Ecto neural progenitor cell (in vitro differentiated cells): ENCODE results near the gene FRMD4A.
A peak's percentile ranks its signal among the peaks of the same experiment; 100 is the strongest.

ENCODE experiments used
- DNase-seq: peaks from one replicate; pipeline ENCODE4 v3.0.0-alpha.2; 2018; ENCODE audit warnings: low spot score

Gene FRMD4A

DNA sequence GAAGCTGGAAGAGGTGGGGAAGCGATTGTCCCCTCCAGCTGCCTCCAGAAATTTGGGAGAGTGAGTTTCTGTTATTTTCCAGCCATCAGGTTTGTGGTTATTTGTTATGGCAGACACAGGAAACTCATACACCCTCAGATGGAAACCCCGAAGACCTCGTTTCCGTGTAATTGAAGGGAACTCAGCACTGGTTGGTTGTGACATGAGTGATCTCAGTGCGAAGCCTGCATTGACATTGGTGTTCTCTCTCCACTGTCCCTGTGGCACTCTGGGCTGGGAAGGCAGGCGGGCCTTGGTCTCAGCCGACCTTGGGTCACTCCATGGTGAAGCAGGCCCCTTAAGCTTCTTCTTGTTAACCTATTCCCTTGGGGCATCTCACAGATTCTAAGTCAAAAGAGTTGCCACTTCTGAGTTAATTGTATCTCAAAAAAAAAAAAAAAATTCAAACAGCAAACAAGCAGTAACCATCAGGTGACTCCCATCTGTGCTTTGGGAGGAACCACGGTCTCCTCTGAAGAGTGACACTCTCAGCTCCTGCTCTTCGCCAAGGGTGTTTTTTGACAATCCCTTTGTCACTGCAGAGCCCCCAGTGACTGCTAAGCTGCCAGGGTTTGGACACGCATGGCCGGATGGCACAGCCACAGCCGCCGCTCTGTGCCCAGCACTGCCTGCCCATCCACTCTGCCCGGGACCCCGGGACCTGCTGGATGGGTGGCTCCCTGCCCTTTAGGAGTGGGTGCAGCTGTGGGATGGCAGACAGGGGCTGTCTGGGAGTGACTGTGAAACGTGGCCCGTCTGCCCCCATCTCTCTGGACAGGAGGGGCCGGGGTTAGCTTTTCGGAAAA lies 510.4 kb downstream of the FRMD4A start:
- DNase-seq, result no peak

- DNase-seq, result no peak
These were observed 514.4 kb downstream of the FRMD4A start for GRCh38 chr10:13816195-13816925.

DNA sequence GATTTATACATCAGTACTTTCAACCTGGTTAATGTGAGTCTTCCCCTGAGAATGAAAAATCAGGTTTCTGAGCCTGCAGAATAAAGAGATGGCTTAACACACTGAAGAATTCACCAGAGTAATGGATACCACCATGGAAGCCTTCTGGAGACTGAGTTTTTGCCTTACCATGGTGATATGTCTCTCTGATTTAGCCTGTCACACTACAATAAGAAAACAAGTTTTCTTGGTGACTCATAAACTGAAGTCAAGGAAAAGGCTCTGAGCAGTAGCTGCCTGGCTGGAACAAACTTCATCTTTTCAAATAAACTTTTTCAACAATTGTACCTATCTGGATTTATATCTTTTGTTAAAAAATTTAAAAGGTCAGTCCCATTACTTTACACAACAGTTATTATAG lies 515.0 kb downstream of the FRMD4A start:
- no peak for DNase-seq

GRCh38 chr10:13813550-13813949 lies 517.2 kb downstream of the FRMD4A start:
- DNase-seq, result no peak

DNA sequence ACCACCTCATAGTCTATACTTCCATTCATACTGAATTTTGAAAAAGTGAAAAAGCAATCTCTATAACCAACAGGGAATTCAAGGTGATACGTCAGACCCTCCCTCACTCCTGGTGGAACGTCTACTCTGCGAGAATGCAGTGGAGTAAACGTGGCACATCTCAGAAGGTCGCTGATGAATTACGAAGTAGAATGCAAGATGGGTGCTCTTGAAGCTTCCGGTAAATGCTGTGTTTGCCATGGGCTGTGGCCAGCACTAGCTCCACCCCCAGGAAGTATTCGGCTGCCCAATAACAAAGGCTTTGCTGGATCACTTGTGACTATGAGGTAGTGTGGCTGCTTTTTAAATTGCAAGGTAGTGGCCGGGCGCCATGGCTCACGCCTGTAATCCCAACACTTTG lies 517.9 kb downstream of the FRMD4A start:
- DNase-seq, result no peak

DNA sequence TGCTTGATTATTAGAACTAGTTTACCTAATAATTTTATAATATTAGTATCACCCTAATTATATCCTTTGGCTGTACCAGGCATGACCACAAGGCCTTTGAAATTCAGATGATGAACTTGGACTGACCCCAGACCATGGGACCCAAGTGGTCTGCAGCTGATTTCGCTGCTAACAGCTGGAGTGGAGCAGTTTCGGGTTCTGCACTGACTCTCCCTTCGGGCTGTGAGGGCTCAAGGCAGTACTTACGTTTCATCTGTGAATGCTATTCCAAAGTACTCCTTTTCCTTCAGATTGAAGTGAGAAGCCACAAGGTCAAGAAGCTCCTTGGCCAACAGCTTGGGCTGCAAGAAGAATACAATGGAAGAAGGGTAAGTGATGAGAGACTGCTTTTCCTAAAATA lies 520.2 kb downstream of the FRMD4A start:
- no peak for DNase-seq

- DNase-seq, result peak; percentile 67
These were observed 521.3 kb downstream of the FRMD4A start for GRCh38 chr10:13809427-13809826.

GRCh38 chr10:13808556-13809391 lies 522.0 kb downstream of the FRMD4A start:
- DNase-seq, result no peak

GRCh38 chr10:13806419-13806818 lies 524.3 kb downstream of the FRMD4A start:
- DNase-seq, result no peak

GRCh38 chr10:13803566-13804554 lies 526.9 kb downstream of the FRMD4A start:
- DNase-seq, result no peak

- DNase-seq, result no peak
These were observed 528.8 kb downstream of the FRMD4A start for GRCh38 chr10:13801907-13802288.

- no peak for DNase-seq
These were observed 529.4 kb downstream of the FRMD4A start for GRCh38 chr10:13801156-13801906.

DNA sequence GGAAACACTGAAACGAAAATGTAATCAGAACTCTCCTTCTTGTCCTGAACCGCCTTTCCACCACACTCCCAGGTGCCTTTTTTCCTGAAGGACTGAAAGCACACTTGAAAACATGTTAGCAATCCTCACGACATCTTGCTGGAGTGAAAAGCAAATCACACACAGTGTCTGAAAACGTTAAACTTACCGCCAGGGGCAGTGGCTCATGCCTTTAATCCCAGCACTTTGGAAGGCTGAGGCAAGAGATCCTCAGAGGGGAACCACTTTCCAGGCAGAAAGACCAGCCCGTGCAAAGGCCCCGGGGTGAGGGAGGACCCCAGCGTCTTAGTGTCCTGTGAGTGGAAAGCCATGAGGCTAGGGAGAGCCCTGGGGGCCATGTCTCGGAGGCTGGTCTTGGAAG lies 533.6 kb downstream of the FRMD4A start:
- DNase-seq, result no peak

GRCh38 chr10:13795653-13796555 lies 534.8 kb downstream of the FRMD4A start:
- DNase-seq, result no peak

DNA sequence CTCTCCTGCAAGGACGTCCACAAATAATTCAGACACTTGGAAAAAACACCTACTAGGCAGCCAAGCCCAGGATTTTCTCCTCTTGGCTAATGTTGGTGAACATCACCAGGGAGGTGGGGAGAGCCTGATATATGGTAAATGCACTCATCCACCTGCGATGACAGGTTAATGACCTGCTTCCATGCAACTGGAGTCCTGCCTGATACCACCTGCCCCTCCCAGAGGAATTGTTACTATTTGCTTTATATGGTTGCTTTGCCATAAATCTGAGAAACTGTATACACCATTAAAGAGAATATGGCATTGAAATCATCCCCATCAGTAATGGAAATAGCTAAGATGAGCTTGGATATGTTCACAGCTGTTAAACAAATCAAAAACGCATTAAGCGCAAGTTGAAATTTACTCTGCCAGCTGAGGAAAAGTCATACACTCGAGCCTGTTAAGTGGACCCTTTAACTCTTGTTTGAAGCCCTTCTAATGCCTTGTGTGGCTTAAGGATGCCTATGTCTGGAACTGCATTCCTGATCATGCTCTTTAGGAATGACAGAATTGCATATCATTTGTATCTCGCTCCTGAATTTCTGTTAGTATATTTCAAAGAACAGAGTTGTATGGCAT lies 535.6 kb downstream of the FRMD4A start:
- DNase-seq, result no peak

GRCh38 chr10:13792006-13792405 lies 538.7 kb downstream of the FRMD4A start:
- no peak for DNase-seq

- DNase-seq, result no peak
These were observed 539.2 kb downstream of the FRMD4A start for GRCh38 chr10:13791483-13791882.

DNA sequence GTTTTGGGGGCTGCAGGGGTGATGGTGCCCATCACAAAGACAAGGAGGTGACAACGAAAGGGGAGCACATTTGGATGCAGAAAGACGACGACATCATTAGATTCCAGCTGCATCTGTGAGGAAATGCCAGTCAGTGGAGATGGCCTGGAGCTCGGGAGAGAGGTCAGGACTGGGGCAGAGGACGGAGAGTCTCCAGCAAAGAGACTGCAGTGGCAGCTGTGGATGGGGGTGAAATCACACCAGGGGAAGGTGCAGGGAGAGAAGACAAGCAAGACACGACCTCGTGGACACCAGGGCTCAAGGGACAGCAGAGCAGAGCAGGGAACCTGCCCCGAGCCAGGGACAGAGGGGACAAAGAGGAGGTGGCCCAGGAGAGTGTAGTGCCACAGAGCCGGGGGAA lies 540.5 kb downstream of the FRMD4A start:
- no peak for DNase-seq

GRCh38 chr10:13789448-13789829 lies 541.3 kb downstream of the FRMD4A start:
- no peak for DNase-seq
